ENCODE data around the gene NID2.

NID2 gene

GRCh38 chr14:52023518-52023917 is 45.3 kb downstream of the NID2 start:
- DNase-seq: no peak

DNA sequence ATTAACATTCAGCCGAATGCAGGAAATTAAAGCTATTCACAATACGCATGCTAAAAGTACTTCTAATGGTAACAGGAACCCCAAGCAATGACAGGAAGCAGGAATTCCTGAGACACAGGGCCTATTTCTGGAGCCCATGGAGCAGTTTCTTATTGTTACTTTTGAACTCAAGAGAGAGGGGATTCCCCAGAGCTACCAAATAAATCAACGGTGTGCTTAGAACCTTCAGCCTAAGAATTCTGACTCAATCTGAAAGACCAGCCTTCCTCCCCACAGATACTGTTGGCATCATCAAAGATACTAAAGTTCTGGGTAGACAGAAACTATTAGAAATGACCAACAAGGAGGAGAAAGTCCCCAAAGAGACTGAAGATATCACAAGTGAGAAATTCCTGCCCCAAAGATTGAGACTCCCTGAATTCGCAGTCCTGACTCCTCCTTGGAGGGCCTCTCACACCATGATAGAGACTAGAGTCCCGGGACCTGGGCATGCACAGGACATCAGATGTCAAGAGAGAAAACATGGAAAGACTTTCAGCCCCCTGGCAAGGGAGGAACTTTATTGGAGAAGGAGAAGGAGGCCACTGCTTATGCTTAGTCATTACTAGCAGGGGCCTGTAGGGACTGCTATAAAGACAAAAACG is 46.8 kb downstream of the NID2 start:
- DNase-seq: no peak

GRCh38 chr14:52020866-52021717 is 47.8 kb downstream of the NID2 start:
- no peak for DNase-seq

GRCh38 chr14:52020161-52020714 is 48.6 kb downstream of the NID2 start:
- no peak for DNase-seq

GRCh38 chr14:52018970-52019369 is 49.9 kb downstream of the NID2 start:
- no peak for DNase-seq

DNA sequence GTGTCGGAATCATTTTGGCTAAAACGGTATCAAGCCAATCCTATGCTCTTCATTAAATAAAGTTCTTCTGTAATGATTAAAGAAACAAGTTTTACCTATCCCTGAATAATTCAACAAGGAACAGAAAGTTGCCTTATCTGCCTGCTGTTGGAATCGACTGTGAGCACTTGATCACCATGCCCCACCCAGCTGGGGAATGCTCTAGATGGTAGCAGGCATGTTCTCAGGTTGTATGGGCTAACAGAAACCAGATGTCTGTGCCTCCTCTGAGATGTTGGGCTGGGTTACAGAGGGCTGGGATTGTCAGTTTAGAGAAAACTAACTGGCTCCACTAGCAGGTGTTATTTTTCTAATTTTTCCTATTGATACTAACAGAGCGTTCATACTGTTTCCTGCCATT is 50.6 kb downstream of the NID2 start:
- no peak for DNase-seq

- no peak for DNase-seq
Measured at GRCh38 chr14:52015411-52016030, 53.3 kb downstream of the NID2 start.

GRCh38 chr14:52014601-52015267 is 54.1 kb downstream of the NID2 start:
- no peak for DNase-seq

DNA sequence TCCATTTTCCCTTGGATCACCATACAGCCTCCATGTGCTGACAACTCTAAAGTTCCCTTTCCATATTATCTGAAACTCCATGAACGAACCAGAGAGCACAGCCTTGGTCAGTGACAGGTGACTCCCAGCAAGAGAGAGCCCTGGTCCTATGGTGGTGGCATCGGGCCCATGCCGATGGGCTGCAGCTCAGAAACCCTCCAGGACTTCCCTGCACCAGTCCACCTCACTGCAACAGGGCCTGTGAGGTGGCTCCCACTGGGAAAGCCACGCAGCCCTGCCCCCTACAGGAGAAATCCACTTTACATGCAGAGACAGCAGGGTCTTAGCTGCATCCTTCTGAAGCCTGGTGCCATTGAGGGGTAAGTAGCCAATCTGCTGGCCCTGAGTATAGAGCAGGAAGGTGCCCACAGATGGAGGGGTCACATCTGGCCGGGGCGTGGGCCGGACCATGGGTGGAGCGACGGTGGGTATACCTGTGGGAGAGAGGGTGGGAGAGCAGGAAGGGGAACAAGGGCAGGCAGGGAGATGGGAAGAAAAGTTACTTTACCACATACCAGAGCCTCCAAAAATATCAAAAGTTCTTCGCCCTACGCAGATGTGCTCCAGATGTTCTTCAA is 54.8 kb downstream of the NID2 start:
- DNase-seq: no peak

GRCh38 chr14:52012635-52013034 is 56.2 kb downstream of the NID2 start:
- DNase-seq: no peak

DNA sequence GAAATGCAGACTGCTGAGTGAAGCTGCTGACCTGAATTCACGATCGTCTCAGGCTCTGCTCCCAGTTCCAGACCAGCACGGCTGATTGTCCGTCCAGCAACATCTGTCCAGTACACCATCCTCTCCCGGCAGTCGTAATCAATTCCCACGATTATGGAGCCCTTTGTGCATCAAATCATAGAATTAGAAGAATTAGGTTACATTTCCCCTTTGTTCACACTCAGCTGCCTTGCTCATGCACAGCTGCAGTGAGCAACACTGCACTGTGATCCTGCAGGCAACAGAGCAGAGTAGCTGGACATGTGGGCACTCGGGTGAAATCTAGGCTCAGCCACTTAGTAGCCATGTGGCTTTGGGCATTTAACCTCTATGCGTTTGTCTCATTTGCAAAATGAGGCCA is 57.3 kb downstream of the NID2 start:
- no peak for DNase-seq

DNA sequence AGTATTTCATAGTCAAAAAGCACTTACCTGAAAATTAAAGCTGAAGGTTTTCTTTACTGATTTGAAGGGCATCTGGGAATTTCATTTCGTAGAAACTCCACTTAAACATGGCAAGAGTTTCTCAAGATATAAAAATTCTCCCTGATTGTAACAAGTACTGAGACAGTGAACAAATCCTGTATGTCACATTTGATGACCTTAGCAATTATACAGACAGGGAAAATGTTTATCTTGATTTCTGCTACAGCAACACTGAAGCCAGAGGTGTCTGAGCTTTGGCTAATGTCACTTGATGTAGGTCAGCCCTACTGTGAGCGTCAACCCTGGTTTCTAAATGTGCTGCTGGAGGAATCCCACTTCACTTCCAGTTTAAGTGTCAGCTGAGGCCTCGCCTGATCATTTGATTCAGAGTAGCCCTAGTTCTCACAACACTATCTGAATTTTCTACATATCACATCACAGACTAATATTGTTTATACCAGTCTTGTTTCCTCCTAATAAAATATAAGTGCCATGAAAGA is 58.6 kb downstream of the NID2 start:
- no peak for DNase-seq

GRCh38 chr14:52008136-52008535 is 60.7 kb downstream of the NID2 start:
- DNase-seq: no peak

DNA sequence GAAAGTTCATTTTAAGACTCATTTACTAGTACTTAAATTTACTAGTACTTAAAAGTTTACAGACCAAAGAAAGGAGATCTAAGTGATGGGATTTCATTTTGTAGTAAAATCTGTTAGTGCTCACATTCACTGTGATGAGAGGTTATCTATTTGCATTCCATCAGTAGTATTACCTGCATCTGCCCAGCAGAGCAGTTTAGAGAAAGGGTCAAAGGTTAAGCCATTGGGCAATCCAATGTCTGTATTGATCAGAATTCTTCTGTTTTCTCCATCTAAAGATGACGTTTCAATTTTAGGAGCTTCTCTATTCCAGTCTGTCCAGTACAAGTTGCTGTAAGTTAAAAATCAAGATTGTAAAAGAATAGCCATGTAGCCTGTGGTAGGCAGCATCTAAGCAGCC is 61.2 kb downstream of the NID2 start:
- no peak for DNase-seq

- no peak for DNase-seq
Measured at GRCh38 chr14:52007211-52007610, 61.6 kb downstream of the NID2 start.

GRCh38 chr14:52006361-52006760 is 62.5 kb downstream of the NID2 start:
- DNase-seq: no peak

GRCh38 chr14:52005625-52006024 is 63.2 kb downstream of the NID2 start:
- DNase-seq: no peak

DNA sequence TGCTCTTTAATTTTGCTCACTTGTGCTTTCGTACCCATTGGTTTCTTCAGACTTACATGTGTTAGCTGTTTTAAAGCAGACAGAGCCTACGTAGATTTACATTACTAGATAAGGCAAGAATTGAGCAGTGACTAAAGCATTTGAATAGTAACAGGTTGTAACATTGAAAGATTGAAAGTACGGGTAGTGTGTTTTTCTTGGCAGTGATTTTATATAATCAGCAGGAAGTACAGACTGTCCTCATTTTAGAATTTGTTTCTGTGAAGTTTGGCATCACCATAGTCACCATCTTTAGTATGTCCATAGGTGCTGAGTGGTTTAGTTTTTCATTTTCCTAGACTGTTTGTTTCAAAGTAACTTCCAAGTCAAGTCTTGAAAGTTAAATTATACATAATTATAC is 65.5 kb downstream of the NID2 start:
- no peak for DNase-seq

- DNase-seq: no peak
Measured at GRCh38 chr14:52002542-52002941, 66.3 kb downstream of the NID2 start.

DNA sequence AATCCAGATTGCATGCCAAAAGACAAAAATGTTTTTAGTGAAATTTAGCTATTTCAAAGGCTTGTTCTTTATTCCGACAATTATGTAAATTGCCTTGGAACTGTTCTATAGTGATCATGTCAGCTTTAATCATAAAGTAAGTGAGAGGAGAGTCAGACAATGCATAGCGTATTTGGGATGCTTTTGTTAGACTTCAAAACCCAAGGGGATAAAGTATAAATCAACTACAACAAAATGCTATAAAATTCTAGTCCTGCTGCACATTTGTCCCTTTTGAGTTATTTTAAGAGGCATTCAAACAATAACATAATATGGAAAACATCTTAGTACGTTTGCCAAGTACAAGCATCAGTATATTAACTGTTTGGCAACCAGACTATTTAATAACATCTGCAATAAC is 68.2 kb downstream of the NID2 start:
- no peak for DNase-seq

GRCh38 chr14:52000019-52000582 is 68.8 kb downstream of the NID2 start:
- no peak for DNase-seq

- no peak for DNase-seq
Measured at GRCh38 chr14:51999084-51999483, 69.8 kb downstream of the NID2 start.
